Measurements from ENCODE around the gene UCP3. TPM values are rescaled to one million over a fixed set of nuclear protein-coding genes. Genes with fewer than 3 reads are reported as not detected.

The UCP3 gene
- total and polyA plus RNA-seq, 2 donors (not counting 1 experiment from before 2014, with no cell fraction given) = 8.9 to 11.0 TPM

DNA sequence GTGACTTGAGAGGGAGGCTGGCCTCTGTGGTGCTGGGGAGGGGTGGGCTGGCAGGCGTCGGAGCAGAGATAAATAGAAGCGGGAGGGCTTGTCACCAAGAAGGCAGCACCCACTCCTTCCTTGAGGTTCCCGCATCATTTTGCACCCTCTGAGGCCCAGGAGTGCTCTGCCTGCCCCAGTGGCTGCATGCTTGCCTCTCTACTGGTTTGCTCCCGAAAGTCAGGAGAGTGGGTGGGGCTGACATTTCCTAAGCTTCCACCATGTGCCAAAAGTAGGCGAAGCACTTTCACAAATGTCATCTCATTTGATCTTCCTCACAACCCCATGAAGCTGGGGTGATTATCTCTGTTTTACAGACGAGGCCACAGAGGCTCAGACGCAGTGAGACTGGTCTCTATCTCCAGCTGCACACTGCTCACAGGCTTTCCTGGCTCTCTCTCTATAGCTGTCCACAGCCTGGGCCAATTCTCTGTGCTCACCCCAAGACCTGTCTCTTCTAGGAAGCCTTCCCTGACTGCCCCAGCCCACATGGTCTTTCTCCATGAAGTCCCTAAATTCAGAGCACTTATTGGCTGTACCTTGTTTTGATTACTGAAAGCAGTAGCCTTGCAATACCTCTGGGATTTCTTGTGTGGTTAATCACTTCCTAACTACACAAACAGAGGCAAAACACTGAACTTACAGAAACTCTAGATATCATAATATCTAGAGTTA is 2.6 kb upstream of the UCP3 start:
- Mint-ChIP-seq H3K4me1 (peaks cover 75% of the 10 kb centered on the region), H3K27ac (peak overlapping the region; percentile 97)
- peak overlapping the region in 2 of 5 experiments; percentile 1 to 3 for H3K4me3 ChIP-seq (ENCODE audit: control extremely low read depth in 1 of 5, extremely low read depth in 1 of 5, insufficient read depth in 1 of 5, low read depth in 2 of 5, low read length in 4 of 5)

More for the DNA sequence above, 2.6 kb upstream of the UCP3 start:
- H3K27me3 ChIP-seq (replicated peaks in 1 of 4; ENCODE audit: control extremely low read depth in 1 of 4, control insufficient read depth in 3 of 4, insufficient read depth in 4 of 4, low read length in 3 of 4) = no peaks in the 10 kb centered on the region
- intact Hi-C loops (cut with micrococcal nuclease) = loop anchor here (1.0 kb wide), 2 partner anchors 16 to 31 kb away; no protein-coding TSS in a partner anchor
- no peak overlapping the region for H2AFZ ChIP-seq (ENCODE audit: insufficient read depth, low read depth, low read length, poor library complexity, severe bottlenecking)
- TF ChIP-seq, protein P1, sequence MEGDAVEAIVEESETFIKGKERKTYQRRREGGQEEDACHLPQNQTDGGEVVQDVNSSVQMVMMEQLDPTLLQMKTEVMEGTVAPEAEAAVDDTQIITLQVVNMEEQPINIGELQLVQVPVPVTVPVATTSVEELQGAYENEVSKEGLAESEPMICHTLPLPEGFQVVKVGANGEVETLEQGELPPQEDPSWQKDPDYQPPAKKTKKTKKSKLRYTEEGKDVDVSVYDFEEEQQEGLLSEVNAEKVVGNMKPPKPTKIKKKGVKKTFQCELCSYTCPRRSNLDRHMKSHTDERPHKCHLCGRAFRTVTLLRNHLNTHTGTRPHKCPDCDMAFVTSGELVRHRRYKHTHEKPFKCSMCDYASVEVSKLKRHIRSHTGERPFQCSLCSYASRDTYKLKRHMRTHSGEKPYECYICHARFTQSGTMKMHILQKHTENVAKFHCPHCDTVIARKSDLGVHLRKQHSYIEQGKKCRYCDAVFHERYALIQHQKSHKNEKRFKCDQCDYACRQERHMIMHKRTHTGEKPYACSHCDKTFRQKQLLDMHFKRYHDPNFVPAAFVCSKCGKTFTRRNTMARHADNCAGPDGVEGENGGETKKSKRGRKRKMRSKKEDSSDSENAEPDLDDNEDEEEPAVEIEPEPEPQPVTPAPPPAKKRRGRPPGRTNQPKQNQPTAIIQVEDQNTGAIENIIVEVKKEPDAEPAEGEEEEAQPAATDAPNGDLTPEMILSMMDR (IDR thresholded peaks at IDR 0.05) = no peak
- TF ChIP-seq EZH2 (IDR thresholded peaks at IDR 0.05; ENCODE audit: borderline replicate concordance, insufficient read depth, low read depth, low read length, poor library complexity, severe bottlenecking) = no peak
- ATAC-seq (ENCODE audit: low read depth) (peak; percentile 87), DNase-seq (peak; percentile 84)
- ChIA-PET POLR2A (interaction anchor here (0.6 to 2.7 kb wide), 9 partner anchors 9 to 94 kb away, joined by 3 to 56 read pairs (median 6); partner anchors contain the start of gene UCP2), CTCF (interaction anchor here (0.7 to 2.6 kb wide), 7 partner anchors 9 to 48 kb away, joined by 3 to 12 read pairs (median 4); no protein-coding TSS in a partner anchor)
- H4K20me1 ChIP-seq (ENCODE audit: control insufficient read depth, insufficient read depth, low read length, poor library complexity, severe bottlenecking) = no peaks in the 10 kb centered on the region
- peak overlapping the region; percentile 55 for H3K4me2 ChIP-seq (replicated peaks; ENCODE audit: low read depth, low read length, poor library complexity, severe bottlenecking)
- H3K4me3 Mint-ChIP-seq = peak overlapping the region; percentile 73
- H3K4me1 ChIP-seq (ENCODE audit: control insufficient read depth in 2 of 2, insufficient read depth in 2 of 2, low read length in 2 of 2) = peaks cover 63 to 67% of the 10 kb centered on the region in 2 donors
- no peaks in the 10 kb centered on the region for H3K9me3 ChIP-seq (ENCODE audit: control extremely low read depth in 1 of 3, control insufficient read depth in 2 of 3, insufficient read depth in 1 of 3, low read length in 2 of 3)
- 62% methylated on average over 5 of the region's 8 CpGs for WGBS (ENCODE audit: insufficient coverage)
- peaks cover 7% of the 10 kb centered on the region for H3K79me2 ChIP-seq (ENCODE audit: control insufficient read depth, insufficient read depth, low read length)
- no peaks in the 10 kb centered on the region for H3K27me3 Mint-ChIP-seq
- H3K9ac ChIP-seq (ENCODE audit: low read length) = peak overlapping the region; percentile 40
- H3K27ac ChIP-seq (ENCODE audit: low read length in 2 of 2) = peak overlapping the region; percentile 72 to 90
- peaks cover 0 to 5% of the 10 kb centered on the region in 2 experiments for H3K36me3 ChIP-seq (replicated peaks in 1 of 2; ENCODE audit: control extremely low read depth in 1 of 2, control insufficient read depth in 1 of 2, extremely low read depth in 1 of 2, insufficient read depth in 2 of 2, low read length in 1 of 2)
- no peaks in the 10 kb centered on the region for H3K9me3 Mint-ChIP-seq (ENCODE audit: insufficient read depth)

Measured in B cell (primary cell).